ENCODE data around the gene MTHFSD.

The MTHFSD gene

GRCh38 chr16:86524029-86524428 is 31.0 kb downstream of the MTHFSD start:
- DNase-seq, result no peak

- DNase-seq, result no peak
Observed at GRCh38 chr16:86523166-86523740, 31.8 kb downstream of the MTHFSD start.

GRCh38 chr16:86522634-86523033 is 32.4 kb downstream of the MTHFSD start:
- DNase-seq, result no peak

- DNase-seq, result no peak
Observed at GRCh38 chr16:86521236-86522197, 33.5 kb downstream of the MTHFSD start.

GRCh38 chr16:86520317-86521210 is 34.5 kb downstream of the MTHFSD start:
- no peak for DNase-seq

GRCh38 chr16:86519649-86520316 is 35.3 kb downstream of the MTHFSD start:
- no peak for DNase-seq

- DNase-seq, result no peak
Observed at GRCh38 chr16:86519007-86519648, 35.9 kb downstream of the MTHFSD start.

GRCh38 chr16:86517652-86518258 is 37.3 kb downstream of the MTHFSD start:
- no peak for DNase-seq

GRCh38 chr16:86517033-86517432 is 38.0 kb downstream of the MTHFSD start:
- no peak for DNase-seq

GRCh38 chr16:86516623-86517003 is 38.4 kb downstream of the MTHFSD start:
- DNase-seq, result no peak

- no peak for DNase-seq
Observed at GRCh38 chr16:86515777-86516622, 39.0 kb downstream of the MTHFSD start.

GRCh38 chr16:86515413-86515776 is 39.6 kb downstream of the MTHFSD start:
- DNase-seq, result no peak

GRCh38 chr16:86514481-86515376 is 40.3 kb downstream of the MTHFSD start:
- no peak for DNase-seq

GRCh38 chr16:86513471-86514277 is 41.4 kb downstream of the MTHFSD start:
- DNase-seq, result no peak

GRCh38 chr16:86512860-86513470 is 42.1 kb downstream of the MTHFSD start:
- no peak for DNase-seq

- DNase-seq, result no peak
Observed at GRCh38 chr16:86512301-86512859, 42.7 kb downstream of the MTHFSD start.

- no peak for DNase-seq
Observed at GRCh38 chr16:86511317-86512161, 43.5 kb downstream of the MTHFSD start.

Data from NCI-H1694 treated with DMSO at 0.1 percent for 48 hours (cell line).